HG03064 (cell line): ENCODE data around the gene F2.
"Not testable (repeated sequence)": the region's sequence is repeated elsewhere in the genome, so short reads cannot be mapped to it uniquely, and the experiment has no call there.

Source experiments
- ATAC-seq: cut with Tn5 transposase; IDR thresholded peaks from one replicate; pipeline ENCODE4 v1.9.1; 2021; ENCODE audit warnings: low read depth; ENCODE audit not compliant: unreplicated experiment

Gene F2

GRCh38 chr11:46711303-46711702 is 7.7 kb upstream of the F2 start:
- no peak for ATAC-seq

- no peak for ATAC-seq
These were observed 6.0 kb upstream of the F2 start for GRCh38 chr11:46712874-46713576.

GRCh38 chr11:46717825-46718154 is 1.2 kb upstream of the F2 start:
- ATAC-seq = not testable (repeated sequence)

GRCh38 chr11:46718155-46719019 is 626 bp upstream of the F2 start:
- ATAC-seq = no peak

DNA sequence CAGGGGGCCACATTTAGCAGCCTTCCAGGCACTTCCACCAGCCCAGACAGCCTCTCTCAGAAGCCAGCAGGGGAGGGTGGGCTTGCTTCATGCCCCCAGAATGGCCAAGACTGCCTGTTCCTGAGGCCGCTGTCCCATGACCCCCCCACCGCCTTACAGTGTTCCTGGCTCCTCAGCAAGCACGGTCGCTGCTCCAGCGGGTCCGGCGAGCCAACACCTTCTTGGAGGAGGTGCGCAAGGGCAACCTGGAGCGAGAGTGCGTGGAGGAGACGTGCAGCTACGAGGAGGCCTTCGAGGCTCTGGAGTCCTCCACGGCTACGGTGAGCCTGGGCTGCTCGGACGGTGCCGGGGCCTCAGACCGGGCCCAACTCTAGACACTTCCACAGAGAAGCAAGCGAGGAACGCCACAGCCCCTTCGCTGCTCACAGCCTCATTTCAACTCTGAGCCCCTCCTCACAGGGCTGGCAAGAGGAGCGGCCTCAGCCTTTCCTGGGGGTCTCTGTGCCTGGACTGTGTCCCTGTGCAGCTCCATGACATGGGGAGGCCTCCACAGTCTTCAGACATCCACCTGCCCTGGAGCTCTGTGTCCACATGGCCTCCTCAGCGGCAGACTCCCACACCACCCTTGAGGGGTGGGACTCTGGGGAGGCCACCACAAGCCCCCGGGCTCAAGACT is 668 bp downstream of the F2 start:
- no peak for ATAC-seq

GRCh38 chr11:46721286-46721685 is 2.3 kb downstream of the F2 start:
- ATAC-seq = no peak

DNA sequence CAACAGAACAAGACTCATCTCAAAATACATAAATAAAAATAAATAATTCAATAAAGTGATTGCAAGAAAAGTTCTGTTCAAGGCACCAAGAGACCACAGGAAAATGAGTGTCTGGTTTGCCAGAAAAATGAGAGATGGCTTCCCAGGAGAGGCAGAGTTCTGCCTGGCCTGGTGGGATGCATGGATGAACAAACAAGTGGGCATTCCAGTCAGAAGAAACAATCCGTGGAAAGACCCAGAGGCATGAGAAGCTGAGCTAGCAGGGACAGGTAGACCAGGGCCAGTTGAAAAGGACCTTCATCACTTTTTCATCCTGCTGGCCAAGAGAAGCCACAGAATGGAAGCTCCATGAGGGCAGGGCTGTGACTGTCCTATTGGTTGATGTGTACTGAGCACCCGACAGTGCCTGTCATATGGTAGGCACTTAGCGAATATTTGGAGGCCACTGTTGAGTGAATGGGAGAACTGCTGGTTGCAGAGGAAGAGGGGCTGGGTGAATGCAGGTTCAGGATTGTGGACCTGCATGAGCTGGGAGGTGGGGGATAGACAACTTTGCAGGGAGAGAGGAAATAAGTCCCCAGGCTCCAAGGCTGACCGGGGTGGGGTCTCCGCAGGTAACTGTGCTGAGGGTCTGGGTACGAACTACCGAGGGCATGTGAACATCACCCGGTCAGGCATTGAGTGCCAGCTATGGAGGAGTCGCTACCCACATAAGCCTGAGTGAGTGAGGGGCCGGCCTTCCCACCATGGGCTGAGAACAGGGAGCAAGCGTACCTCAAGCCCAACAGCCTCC is 3.7 kb downstream of the F2 start:
- ATAC-seq = no peak

DNA sequence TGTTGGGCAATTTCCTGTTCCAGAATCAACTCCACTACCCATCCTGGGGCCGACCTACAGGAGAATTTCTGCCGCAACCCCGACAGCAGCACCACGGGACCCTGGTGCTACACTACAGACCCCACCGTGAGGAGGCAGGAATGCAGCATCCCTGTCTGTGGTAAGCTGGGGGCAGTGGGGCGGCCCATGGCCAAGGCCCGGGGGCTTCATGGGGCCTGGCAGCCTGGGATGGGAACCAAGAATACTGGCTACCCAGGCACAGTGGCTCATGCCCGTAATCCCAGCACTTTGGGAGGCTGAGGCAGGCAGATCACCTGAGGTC is 4.3 kb downstream of the F2 start:
- no peak for ATAC-seq

DNA sequence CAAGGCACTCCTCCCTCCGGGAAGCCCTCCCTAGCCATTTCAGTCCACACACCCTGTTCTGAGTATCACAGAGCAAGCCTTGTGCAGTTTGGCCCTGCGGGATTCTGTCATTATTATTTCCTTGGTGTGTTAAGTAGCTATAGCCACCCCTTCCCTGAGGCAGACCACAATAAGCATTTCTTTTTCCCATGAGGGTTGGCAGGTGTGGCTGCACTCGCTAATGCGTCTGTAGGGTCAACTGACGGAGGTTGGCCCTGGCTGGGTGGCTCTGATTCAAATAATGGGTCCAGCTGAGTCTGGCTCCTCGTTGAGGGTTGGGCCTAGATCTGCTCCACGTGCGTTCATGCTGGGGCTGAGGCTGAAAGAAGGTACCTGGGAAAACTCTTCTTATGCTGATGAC is 5.1 kb downstream of the F2 start:
- ATAC-seq = no peak

DNA sequence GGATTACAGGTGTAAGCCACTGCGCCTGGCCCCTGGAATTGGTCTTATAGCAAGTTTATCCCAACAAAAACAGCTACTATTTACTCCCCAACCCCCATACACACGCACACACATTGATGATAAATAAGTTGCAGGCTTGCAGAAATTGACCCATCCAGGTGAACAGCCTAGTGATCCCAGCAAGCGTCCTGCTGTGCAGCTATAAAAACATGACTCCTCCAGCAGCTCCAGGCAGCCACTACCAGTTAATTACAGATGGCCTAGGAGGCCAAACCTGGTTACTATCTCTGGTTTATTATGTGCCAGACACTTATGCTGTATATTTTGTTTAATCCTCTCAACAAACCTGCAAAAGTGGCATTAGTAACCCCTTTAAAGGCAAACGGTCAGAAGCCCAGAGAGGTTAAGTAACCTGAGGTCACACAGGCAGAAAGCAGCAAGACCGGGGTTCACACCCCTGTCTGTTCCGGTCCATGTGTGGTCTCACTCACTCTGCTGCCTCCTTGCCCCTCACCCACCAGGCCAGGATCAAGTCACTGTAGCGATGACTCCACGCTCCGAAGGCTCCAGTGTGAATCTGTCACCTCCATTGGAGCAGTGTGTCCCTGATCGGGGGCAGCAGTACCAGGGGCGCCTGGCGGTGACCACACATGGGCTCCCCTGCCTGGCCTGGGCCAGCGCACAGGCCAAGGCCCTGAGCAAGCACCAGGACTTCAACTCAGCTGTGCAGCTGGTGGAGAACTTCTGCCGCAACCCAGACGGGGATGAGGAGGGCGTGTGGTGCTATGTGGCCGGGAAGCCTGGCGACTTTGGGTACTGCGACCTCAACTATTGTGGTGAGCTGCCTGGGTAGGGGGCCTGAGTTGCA is 6.6 kb downstream of the F2 start:
- ATAC-seq = no peak

- ATAC-seq = no peak
These were observed 7.3 kb downstream of the F2 start for GRCh38 chr11:46726206-46726862.

DNA sequence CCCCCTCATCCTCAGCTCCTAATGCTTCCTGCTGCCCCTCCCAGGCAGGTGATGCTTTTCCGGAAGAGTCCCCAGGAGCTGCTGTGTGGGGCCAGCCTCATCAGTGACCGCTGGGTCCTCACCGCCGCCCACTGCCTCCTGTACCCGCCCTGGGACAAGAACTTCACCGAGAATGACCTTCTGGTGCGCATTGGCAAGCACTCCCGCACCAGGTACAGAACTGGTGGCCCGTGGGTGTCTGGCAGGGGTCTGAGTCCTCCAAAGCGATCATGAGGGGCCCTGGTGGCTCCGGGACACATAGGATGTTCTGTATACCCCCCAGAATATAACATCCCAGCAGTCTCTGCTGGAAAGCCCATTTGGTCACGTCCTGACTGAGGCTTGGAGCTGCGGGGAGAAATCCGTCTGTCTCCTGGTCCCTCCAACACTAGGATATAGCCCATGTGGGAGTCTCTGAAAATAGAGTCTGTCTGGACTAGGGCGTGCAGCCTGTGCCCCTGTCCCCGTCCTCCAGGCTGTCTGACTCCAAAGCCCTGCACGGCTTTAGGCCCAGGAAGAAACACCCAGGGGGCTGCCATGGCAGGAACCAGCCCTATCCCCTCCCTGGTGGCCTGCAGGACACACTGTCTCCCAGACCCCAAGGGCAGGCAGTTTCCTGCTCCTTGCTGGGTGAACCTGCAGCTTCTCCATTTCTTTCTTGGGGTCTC is 9.1 kb downstream of the F2 start:
- ATAC-seq = no peak

DNA sequence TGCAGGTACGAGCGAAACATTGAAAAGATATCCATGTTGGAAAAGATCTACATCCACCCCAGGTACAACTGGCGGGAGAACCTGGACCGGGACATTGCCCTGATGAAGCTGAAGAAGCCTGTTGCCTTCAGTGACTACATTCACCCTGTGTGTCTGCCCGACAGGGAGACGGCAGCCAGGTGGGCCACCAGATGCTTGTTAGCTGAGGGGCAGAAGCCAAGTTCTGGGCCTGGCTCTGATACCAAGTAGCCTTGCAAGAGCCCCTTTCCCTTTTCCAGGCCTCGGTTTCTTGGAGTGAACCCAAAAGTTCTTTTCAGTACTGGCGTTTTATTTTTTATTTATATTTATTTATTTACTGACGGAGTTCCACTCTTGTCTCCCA is 9.6 kb downstream of the F2 start:
- ATAC-seq = no peak

GRCh38 chr11:46729110-46730027 is 10.4 kb downstream of the F2 start:
- no peak for ATAC-seq

DNA sequence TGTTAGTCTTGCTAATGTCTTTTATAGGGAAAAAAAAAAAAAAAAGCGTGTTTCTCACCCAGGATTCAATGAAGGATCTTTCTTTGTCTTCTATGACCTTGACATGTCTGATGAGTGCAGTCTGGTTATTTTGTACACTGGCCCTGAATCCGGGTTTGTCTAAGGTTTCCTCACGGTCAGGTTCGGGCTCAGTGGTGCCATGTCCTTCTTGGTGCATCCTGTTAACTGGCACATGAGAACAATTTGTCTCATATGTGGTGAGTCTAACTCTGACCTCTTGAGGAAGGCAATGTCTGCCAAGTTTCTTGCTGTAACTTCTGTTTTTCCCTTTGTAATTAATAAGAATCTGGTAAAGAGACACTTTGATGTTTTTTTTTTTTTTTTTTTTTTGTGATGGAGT is 12.5 kb downstream of the F2 start:
- no peak for ATAC-seq

DNA sequence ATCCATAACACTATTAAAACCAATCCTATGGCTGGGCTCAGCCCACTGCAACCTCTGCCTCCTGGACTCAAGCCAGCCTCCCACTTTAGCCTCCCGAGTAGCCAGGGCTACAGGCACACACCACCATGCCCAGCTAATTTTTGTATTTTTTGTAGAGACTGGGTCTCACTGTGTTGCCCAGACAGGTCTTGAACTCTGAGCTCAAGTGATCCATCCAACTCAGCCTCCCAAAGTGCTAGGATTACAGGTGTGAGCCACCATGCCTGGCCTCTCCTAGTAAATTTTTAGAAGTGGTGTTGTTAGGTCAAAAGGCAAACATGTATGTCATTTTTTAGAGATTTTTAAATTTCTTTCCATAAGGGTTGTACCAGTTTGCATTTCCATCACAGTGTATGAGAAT is 14.2 kb downstream of the F2 start:
- no peak for ATAC-seq

- no peak for ATAC-seq
These were observed 17.1 kb downstream of the F2 start for GRCh38 chr11:46736146-46736545.

DNA sequence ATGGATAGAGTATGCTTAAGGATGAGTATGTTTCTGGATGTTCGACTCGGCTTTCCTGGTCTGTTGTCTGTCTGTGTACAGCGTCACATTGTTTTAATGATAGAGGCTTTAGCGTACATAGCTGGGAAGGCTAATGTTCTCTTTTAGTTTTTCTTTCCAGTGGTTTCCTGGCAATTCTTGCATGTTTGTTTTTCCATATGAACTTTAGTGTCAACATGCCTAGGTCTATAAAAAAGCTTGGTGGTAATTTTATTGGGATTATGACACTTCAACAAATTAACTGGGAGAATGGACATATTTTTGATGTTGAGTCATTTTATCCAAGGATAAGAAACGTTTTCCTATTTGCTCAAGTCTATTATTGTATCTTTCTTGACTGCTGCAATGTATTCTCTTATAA is 17.6 kb downstream of the F2 start:
- ATAC-seq = no peak
